Amniotic stem cell (primary cell): Measurements from ENCODE around the gene CCDC7.
"Not testable (repeated sequence)": the region's sequence is repeated elsewhere in the genome, so short reads cannot be mapped to it uniquely, and the experiment has no call there.

Experiments used
- DNase-seq: peaks from one replicate; lab custom pipeline; 2025; lab: John Stamatoyannopoulos, UW

CCDC7 gene

DNA sequence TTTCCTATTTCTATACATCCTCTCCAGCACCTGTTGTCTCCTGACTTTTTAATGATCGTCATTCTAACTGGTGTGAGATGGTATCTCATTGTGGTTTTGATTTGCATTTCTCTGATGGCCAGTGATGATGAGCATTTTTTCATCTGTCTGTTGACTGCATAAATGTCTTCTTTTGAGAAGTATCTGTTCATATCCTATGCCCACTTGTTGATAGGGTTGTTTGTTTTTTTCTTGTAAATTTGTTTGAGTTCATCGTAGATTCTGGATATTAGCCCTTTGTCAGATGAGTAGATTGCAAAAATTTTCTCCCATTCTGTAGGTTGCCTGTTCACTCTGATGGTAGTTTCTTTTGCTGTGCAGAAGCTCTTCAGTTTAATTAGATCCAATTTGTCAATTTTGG is 253.7 kb downstream of the CCDC7 start:
- DNase-seq = not testable (repeated sequence)

DNA sequence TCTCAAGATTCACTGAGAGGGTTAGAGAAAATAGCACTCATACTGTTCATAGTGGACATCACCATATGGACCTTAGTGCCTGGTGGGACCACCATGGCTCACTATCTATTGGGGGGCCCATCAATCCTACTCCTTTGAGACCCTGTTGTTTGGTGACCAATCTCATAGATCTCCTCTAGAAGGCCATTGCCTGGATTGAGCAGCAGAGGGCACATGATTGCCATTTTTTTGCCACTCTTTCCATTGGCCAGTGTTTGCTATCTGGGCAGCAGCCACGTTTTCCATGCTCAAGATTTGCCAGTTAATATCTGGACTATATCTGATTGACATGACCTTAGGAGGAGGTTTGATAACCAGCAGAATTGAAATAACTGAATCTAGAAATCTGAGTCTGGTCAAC is 267.6 kb downstream of the CCDC7 start:
- no peak for DNase-seq

DNA sequence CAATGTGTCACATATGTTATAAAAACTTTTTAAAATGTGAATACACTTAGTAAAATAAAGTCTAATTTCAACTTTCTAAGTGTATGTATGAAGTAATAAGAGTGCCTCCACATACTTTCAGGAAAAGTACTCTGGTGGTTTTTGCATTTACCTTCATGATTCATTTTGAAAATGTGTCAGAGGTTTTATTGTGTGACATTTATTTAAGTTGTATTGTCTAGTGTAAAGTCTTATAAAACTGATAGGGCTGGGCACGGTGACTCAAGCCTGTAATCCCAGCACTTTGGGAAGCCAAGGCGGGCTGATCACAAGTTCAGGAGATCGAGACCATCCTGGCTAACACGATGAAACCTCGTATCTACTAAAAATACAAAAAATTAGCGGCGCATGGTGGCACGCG is 285.6 kb downstream of the CCDC7 start:
- DNase-seq = no peak

GRCh38 chr10:32738958-32739357 is 293.0 kb downstream of the CCDC7 start:
- no peak for DNase-seq

GRCh38 chr10:32744321-32744720 is 298.4 kb downstream of the CCDC7 start:
- DNase-seq = no peak

GRCh38 chr10:32746869-32747268 is 300.9 kb downstream of the CCDC7 start:
- DNase-seq = no peak

- DNase-seq = no peak
These were observed 305.6 kb downstream of the CCDC7 start for GRCh38 chr10:32751582-32751981.

DNA sequence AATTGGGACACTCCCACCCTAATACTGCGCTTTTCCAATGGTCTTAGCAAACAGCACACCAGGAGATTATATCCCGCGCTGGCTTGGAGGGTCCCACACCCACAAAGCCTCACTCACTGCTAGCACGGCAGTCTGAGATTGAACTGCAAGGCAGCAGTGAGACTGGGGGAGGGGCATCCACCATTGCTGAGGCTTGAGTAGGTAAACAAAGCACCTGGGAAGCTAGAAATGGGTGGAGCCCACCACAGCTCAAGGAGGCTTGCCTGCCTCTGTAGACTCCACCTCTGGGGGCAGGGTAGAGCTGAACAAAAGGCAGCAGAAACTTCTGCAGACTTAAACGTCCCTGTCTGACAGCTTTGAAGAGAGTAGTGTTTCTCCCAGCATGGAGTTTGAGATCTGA is 309.0 kb downstream of the CCDC7 start:
- not testable (repeated sequence) for DNase-seq

DNA sequence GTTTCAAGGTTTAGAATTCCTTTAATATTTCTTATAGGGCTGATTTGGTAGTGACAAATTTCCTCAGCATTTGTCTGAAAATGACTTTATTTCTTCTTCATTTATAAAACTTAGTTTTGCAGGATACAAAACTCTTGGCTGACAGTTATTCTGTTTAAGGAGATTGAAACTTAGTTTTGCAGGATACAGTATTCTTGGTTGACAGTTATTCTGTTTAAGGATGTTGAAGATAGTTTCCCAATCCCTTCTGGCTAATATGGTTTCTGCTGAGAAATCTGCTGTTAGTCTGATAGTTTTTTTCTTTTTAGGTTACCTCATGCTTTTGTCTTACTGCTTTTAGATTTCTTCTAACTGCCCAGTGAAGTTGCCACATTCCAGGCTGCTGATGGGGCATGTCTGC is 325.3 kb downstream of the CCDC7 start:
- no peak for DNase-seq

GRCh38 chr10:32773105-32773504 is 327.2 kb downstream of the CCDC7 start:
- no peak for DNase-seq

DNA sequence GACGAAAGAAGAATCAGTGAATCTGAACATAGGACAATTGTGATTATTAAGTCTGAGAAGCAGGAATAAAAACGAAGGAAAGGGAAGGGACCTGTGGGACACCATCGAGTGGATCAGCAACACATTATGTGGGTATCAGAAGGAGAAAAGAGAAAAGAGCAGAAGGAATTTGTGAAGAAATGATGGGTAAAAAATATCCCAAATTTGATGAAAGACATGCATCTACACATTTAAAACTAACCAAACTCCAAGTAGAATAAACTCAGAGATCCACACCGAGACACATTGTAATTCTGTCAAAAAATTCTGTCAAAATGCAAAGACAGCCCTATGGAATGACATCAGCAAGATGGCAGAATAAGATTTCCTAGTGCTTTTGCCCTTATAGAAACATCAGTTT is 341.0 kb downstream of the CCDC7 start:
- no peak for DNase-seq

DNA sequence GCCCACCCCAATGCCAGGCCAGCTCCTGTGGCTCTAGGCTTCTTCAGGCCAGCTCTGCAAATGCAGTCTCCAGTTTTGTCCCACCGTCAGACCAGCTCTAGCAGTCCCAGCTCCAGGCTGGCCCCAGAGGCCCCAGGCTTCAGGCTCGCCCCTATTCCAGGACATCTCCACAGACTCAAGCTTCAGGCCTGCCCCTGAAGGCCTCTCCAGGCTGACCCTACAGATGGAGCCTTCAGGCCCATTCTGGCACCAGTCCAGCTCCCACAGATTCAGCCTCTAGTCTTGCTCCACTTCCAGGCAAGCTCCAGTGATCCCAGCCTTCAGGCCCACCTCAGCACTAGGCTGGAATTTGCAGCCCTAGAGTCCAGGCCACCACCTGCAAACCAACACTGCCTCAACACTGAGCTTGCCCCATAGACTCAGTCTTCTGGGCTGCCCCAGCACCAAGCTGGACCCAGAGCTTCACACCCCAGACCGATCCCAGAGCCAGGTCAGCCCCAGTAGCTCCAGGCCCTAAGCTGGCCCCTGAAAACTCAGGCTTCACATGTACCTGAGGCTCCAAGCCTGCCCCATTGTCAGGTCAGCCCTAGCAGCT is 341.8 kb downstream of the CCDC7 start:
- DNase-seq = no peak

DNA sequence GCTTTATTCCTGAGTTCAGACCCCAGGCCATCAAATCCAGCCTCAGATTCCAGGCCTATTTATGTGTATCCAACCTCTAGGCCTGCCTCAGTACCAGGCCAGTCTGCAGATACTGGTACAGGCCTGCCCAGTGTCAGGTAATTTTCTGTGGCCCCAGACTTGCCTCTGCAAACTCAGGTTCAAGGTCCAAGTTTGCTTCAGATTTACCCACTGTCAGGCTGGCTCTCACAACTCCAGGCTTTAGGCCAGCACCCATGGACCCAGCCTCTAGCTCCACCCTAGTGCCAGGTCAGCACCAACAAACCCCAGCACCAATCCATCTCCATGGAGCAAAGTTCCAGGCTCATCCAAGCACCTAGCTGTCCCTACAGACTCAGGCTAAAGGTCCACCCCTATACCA is 342.4 kb downstream of the CCDC7 start:
- no peak for DNase-seq

- DNase-seq = no peak
These were observed 344.5 kb downstream of the CCDC7 start for GRCh38 chr10:32790483-32790882.

DNA sequence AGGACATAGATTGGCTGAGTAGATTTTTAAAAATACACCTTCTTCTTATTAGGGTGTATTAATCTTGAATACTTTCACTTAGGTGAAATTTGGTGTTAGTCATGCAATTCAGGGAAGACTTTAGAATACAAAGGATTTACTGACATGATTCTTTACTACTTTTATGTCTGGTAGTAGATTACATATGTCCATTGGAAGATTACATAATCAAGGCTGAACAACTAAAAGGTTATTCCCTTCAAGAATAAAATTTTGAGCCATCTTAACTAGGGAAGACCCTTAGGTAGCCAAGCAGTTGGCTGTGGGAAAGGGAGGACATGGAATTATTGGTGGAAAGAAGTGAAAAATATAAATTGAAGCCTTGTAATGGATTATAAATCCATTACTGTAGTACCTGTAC is 347.1 kb downstream of the CCDC7 start:
- no peak for DNase-seq

DNA sequence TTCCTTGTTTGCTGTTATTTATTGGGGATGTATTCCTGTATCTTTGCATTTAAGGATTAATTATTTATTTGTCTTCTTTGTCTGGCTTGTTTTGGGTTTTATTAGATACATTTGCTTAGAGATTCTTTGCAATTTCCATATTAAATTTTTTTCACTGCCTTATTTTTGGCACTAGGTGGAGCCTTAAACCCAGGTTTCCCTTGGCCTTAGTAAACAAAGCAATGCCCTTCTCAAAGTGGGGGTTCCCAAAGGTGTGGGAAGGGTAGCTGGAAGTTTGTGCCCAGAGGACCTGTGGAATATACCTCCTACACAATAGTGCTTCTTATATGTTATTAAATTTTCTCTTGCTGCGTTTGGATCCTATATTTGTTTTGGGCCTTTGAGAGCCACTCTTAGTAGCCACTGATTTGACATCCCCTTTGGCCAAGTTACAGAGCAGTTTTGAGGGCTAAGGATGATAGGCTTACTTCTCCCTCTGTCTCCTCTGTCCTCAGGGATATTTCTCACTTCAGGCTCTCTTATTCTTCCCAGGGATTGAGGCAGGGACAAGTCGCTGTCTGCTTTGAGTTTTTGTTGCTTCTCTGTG is 349.8 kb downstream of the CCDC7 start:
- no peak for DNase-seq

DNA sequence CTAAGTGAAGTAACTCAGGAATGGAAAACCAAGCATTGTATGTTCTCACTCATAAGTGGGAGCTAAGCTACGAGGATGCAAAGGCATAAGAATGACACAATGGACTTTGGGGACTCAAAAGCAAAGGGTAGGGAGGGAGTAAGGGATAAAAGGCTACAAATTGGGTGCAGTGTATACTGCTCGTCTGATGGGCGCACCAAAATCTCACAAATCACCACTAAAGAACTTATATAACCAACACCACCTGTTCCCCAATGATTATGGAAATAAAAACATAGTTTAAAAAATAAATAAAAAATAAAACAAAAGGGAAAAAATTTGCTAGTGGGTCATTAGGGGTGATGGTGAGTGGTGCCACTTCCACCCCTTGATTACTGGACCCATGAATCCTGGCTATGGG is 351.5 kb downstream of the CCDC7 start:
- not testable (repeated sequence) for DNase-seq

DNA sequence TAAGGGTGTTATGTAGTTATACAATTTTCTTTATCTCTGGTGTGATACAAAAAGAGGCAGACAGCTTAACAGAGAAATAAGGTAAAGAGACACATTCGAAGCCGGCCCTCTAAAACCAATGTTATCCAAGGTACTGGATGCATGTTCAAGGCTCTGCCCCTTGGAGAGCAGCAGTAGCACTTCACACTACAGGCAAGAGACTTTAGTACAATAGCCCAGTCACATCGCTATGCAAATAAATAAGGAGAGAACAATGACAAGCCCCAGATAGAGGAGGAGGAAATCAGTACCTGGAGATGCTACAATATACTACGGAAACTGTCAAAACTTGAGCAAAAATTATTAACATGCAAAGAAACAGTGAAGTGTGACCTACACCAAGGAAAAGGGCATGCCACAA is 401.0 kb downstream of the CCDC7 start:
- no peak for DNase-seq

DNA sequence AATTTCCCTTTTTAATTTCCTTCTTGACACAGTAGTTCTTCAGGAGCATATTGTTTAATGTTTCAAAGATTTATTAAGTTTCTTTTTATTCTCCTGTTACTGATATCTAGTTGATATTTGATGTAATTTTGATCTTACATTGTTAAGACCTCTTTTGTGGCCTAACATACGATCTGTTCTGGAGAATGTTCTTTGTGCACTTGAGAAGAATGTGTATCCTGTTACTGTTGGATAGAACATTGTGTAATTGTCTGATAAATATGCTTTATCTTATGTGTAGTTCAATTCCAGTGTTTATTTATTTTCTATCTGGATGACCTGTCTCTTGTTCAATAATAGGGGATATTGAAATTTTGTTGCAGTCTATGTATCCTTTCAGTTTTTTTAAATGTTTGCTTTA is 405.4 kb downstream of the CCDC7 start:
- no peak for DNase-seq

DNA sequence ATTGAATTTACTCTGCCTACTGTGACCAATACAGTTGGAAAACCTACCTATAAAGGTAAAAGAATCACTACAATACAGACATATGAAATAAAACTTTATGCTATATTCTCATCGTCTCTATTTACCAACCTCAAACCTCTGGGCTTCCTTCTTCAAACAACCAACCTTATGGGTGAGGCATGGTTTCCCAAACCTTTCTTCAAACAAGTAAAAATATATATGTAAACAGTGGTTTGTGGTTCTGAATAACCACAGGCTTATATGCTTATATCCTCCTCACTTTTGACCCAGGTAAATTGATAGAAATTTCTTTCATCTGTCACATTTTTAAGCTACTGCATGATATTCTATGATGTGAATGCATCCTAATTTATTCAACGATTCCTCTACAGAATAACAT is 408.5 kb downstream of the CCDC7 start:
- DNase-seq = no peak

DNA sequence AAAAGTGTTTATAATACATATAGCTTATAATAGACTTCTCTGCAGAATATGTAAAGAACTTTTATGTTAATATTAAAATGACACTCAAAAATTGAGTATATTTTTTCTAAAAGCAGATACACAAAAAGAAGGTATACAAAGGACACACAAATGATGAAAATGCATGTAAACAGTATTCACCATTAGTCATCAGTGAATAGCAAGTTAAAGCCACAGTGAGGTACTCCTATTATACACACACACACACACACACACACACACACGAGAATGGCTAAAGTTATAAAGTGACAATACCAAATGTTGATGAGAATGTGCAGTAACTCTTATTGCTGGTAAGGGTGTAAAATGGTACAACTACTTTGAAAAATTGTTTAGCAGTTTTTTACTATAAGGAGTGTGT is 419.2 kb downstream of the CCDC7 start:
- no peak for DNase-seq

GRCh38 chr10:32877915-32878314 is 432.0 kb downstream of the CCDC7 start:
- no peak for DNase-seq

- DNase-seq = no peak
These were observed 432.7 kb downstream of the CCDC7 start for GRCh38 chr10:32878646-32879045.

DNA sequence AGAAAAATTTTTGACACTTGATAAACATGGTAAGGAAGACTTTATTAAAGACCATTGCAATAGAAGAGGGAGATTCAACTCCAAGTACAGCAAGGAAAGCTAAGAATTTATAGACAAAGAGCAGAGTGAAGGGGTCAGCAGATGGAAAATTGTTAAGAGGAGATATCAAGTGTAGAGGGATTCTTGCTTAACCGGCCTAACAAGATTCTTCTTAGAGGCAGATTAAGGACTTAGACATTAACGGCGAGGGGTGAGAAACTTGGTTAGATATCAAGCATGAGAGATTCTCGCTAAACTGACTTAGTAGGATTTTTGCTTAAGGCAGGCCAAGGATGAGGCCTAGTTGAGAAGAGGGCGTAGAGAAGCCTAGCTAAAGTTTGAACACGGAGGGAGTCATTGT is 436.1 kb downstream of the CCDC7 start:
- no peak for DNase-seq
